Stimulated activated CD8-positive, alpha-beta memory T cell treated with anti-CD3 and anti-CD28 coated beads, Interleukin-7, amount 100 ng/mL, for 48 hours (primary cell): Measurements from ENCODE around the gene NEUROD2.

ENCODE experiments used
- DNase-seq, 2 donors: peaks; one replicate each; pipeline ENCODE4 v3.0.0-alpha.2; 2020; ENCODE audit warnings: low read depth in 1 of 2; ENCODE audit errors: extremely low read depth in 1 of 2

Gene NEUROD2

DNA sequence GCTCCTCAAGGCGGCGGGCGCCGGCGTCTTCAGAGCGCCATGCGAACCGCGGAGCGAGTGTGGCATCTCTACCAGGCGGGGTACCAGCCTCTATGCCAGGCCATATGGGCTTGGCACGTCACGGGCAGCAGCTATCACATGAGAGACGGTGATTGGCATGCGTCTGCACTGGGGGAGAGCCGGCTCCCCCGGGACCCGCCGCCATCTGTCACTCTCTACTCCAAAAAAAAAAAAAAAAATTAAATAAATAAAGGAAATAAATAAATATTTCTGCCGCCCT, at the start of gene NEUROD2:
NEUROD2 (minus strand) TSS at position 70 of the 280 bp plus-strand sequence. CDS start 1,321 bp downstream, outside the sequence.
- DNase-seq: no peak

DNA sequence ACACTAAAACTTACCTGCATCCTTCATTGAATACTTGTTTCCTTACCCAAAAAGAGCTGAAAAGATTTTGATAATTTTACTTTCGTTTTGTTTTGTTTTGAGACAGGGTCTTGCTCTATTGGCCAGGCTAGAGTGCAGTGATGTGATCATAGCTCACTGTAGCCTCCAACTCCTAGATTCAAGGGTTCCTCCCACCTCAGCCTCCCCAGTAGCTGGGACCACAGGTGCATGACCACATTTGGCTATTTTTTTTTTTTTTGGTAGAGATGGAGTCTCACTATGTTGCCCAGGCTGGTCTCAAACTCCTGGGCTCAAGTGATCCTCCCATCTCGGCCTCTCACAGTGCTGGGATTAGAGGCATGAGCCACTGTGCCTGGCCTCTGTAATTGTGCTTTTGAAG, 47.4 kb upstream of the NEUROD2 start:
- no peak for DNase-seq

DNA sequence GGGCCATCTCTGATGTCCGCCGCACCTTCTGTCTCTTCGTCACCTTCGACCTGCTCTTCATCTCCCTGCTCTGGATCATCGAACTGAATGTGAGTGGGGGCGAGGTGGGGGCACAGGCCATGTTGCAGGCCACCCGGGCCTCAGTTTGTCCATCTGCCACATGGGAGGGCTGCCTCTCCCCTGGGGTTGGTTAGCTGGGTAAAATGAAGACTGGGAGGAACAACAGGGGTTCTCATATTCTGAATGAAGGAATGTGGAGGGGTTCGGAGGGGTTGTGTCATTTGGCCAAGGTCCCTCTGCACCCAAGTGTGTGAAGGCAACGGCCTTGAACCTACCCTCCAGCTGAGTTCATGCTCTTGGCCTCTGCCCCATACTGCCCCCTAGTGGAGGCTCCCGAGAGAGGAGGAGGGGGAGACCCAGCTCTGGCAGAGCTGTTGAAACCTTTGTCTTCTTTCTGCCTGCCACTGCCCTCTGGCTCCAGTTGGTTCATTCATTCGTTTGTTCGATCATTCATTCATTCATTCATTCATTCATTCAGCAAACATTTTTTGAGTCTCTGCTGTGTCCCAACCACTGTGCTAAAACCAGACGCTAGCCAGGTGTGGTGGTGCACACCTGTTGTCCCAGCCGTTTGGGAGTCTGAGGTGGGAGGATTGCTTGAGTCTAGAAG, 46.1 kb upstream of the NEUROD2 start:
- DNase-seq: peak; percentile 36 to 67

DNA sequence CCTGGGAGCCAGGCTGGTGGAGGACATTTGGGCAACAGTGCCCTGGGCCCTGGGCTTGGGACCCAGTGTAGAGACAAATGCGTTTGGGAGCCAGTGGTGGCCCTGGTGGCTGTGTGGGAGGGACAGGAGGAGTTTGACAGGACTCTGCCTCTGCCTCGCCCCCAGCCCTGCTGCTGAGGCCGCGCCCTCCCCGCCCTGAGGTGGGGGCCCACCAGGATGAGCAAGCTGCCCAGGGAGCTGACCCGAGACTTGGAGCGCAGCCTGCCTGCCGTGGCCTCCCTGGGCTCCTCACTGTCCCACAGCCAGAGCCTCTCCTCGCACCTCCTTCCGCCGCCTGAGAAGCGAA, 45.6 kb upstream of the NEUROD2 start:
- DNase-seq: no peak

DNA sequence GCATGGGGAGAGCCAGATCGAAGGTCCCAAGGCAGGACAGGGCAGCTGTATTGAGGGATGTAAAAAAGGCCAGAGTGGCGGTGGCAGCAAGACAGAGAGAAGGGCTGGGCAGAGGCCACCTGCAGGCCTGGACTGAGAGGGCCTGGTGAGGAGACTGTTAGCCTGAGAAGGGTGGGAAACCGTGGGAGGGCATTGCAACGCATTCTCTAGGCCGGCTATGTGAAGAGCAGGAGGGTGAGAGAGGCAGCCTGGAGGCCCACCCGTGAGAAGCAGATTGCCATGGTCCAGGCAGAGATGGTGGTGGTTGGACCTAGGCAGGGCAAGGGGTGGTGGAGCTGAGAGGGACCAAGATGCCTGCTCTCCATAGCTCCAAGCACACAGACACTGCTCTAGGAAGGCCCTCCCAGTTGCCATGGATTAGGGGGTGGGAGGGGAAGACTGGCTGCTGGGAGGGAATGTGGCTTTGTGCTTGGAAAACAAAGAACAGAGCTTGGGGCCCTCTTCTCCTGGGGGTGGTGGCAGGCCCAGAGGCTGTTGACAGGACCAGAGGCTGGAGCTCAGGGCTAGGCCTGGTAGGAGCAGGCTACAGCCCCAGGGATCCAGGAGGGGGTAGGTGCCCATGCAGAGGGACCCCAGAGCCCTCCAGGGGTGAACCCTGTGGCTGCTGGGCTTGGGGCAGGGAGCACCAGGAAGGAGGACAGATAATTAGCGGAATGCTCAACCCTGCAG, 45.0 kb upstream of the NEUROD2 start:
- no peak for DNase-seq

DNA sequence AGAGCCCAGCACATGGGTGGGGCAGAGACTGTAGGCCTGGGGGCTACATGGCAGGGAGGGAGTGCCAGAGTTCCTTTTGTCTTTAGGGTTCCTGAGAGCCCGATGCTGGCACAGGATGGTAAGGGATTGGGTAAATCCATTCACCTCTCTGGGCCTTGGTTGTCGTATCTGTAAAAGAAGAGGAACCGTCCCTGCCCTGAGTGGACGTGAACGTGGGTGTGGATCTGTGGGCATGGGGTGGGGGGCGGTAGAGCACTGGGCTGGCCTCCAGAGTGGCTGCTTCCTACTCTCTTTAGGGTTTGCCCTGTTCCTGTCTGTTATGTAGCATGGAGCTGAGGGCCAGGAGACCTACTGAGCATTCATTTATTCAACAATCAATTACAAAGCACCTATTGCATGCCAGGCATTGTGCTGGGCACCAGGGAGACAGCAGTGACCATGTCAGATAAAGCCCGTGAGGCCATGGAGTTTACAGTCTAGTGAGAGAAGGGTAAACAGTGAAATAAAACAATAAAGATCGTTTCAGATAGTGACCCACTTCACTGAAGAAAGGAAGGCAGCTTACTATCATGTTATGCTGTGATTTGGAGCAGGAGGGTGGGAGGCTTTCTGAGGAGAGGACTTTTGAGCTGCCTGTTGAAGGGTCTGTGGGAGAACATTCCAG, 44.3 kb upstream of the NEUROD2 start:
- DNase-seq: no peak

DNA sequence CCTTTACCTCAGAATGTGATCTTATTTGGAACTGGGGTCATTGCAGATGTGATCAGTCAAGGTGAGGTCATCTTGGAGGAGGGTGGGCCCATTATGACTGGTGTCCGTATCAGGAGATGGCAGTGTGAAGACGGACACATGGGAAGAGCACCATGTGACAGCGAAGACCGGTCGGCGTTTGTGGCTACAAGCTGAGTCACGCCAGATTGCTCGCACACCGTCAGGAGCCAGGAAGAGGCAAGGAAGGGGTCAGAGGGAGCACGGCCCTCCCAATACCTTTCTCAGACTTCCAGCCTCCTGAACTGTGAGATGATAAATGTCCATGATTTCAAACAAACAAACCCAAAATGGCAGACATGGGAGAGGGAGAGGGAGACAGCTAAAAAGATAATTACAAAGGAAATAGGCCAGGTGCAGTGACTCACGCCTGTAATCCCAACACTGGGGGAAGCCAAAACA, 42.4 kb upstream of the NEUROD2 start:
- no peak for DNase-seq

DNA sequence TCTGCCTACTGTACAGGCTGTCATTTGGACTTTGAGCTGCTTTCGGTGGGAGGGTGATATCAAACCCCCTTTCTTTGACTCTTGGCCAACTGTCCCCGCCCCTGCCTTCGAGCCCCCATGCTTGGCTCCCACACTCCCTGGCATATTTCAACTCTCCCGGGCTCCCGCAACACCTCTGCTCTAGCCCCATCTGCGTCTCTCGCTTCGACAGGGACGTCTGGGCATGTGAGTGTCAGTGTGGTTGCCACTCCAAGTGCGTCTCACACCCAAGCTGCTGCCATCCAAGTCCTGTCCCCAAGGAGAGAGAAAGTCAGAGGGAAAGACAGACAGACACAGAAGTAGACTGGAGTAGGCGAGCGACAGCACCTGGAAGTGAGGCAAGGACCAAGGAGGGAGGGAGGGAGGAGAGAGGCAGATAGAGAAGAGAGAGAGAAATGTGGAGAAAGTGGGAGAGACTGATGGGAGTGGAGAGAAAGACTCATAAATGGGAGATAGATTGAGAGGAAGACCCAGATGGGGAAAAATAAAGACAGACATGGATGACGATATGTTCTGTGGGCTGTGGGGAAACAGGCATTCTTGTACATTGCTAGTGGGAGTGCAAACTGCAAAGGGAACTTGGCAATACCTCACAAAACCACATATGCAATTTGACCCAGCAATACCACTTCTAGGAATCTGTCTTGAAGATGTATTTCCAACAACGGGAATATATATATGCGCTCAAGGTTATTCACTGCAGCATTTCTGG, 41.1 kb upstream of the NEUROD2 start:
- no peak for DNase-seq

DNA sequence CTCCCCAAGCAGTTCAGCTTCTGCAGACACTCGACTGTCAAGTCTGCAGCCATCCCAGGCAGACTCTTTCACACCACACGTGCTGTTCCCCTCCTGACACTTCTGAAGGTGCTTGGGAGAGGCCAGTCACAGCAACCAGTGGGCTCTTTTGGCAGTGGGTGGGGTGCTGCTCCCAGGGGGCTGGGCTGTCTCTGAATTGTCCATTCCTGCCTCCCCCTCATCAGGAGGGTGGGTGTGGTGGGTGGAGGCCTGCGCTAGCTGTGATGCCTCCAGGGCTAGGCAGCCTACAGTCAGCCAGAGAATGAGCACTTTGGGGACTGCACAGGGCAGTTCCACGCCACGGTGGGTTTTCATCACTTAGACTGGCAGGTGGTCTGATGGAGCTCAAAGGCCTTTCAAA, 39.5 kb upstream of the NEUROD2 start:
- DNase-seq: no peak

DNA sequence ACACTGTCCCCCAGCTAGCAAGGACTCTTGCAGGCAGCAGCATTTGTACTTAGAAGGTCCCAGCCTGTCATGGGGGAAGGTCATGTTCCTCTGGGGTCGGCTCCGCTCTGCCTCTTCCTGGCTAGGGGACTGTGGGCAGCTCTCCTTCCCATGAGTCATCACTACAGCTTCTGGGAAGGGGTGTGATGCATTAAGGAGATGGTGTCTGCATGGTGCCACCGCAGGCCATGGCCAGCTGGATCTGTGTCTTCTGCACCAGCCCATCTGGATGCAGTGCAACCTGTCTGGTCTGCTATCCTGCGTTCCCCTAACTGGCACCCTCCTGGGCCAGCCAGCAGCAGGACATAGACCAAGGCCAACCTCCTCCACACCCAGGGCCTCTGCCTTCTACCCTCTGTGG, 35.6 kb upstream of the NEUROD2 start:
- no peak for DNase-seq

DNA sequence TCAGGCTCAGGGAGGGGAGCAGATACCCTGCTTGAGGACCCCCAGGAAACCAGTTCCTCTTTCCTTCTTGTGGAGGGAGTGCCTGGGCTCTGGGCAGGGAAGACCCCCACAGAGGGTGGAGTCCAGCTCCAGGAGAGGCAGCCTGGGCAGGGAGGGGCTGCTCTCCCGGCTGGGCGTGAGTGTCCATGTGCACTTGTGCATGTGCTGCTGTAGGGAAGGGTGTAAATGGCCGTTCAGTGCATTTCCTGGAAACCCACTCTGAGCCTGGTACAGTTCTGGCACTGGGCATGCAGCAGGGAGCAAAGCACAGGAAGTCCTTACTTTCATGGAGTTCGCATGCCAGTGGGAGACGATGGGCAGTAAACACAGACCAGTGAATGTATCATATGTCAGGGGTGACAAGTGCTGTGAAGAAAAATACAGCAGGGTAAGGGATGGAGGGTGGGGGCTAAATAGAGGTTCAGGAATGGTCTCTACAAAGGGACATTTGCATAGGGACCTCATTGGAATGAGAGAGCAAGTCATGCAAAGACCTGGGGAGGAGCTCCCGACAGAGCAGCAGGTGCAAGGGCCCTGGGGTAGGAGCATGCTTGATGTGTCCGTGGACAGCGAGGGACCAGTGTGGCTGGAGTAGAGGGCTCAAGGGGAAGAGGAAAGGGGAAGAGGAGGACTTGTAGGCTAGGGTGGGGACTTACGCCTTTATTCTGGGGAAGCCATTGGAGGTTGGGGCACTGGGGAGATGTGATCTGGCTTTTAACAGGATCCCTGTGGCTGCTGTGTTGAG, 34.8 kb upstream of the NEUROD2 start:
- no peak for DNase-seq

DNA sequence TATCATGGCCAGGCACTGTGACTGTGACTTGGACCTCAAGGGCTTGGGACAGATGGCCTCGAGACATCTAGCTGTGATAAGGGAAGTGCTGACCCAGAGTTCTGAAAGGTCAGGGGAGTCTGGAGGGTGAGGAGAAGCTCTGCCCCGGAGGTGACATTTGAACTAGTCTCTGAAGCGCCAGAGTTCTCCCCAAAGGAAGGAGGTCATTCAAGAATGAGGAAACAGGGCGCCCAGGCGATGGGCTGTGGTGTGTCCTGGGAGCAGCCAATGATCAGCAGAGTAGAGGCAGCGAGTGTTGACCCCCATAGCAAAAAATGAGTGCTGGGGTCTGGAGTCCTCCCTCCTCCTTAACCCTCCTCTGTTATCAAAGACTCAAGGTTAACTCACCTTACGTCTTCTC, 34.2 kb upstream of the NEUROD2 start:
- DNase-seq: no peak

DNA sequence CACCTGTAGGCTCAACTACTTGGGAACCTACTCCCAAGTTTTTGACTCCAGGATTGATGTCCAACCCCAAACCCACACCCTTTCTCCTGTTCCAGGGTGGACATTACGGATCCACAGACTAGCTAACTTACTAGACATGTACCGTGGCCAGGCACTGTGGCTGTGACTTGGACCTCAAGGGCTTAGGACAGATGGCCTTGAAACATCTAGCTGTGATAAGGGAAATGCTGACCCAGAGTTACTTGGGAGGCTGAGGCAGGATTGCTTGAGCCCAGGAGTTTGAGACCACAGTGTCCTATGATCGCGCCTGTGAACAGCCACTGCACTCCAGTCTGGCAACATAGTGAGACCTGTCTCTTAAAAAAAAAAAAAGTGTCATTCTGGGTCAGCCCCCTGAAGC, 33.4 kb upstream of the NEUROD2 start:
- DNase-seq: no peak

DNA sequence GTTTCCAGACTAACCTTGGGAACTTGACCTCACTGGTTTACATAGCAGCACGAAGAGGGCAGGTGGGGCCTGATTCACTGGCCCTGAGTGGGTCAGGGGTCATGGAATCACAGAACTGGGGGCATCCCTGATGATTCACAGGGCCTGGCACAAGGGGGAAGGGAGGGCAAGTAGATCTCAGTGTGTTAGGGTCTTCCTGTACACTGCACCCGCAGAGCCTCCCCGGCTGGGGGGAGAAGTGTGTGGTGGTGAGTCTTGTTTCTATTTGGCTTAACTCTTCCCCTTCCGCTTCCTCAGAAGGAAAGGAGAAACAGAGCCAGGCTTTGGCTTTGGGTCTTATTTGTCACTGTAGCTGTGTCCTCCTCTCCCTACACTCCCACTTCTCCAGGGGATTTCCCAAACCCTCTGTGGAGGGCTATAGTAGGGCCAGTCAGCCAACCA, 32.9 kb upstream of the NEUROD2 start:
- no peak for DNase-seq

DNA sequence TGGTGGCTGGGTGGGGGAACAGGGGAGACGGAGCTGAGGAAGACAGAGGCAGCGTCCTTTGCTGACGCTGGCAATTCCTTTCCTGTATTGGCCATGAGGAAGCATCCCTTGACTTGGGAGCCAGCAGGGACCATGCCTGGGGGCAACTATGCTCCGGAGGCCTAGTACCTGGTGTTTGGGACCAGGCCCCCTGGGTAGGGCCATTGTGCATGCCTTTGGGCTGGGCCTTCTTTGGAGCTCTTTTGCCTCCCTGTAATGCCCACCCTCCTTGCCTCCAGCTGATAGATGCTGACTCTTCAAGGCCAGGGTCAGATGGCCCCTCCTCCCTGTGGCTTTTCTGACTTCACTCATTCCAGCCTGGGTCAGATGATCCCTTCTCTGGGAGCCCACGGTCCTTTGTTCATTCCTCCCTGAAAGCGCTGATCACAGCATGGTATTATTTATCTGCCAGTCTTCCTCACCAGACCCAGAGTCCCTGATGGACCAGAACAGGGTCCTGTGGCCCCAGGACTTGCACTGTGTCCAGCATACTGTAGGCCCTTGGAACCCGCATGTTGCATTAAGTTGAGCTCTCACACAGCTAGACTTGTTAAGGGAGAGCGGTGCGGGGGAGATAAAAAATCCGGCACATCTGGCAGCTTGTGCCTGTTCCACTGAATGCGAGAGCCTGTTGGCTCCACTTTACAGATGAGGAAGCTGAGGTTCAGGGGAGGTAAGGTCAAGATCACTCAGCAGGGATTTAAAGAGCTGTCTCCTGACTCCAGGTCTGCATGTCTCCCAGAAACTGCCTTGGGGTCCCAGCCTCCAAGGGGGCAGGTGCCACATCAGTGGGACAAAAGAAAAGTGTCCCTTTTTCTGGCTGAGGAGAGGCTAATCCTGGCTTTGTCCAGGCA, 32.1 kb upstream of the NEUROD2 start:
- no peak for DNase-seq

DNA sequence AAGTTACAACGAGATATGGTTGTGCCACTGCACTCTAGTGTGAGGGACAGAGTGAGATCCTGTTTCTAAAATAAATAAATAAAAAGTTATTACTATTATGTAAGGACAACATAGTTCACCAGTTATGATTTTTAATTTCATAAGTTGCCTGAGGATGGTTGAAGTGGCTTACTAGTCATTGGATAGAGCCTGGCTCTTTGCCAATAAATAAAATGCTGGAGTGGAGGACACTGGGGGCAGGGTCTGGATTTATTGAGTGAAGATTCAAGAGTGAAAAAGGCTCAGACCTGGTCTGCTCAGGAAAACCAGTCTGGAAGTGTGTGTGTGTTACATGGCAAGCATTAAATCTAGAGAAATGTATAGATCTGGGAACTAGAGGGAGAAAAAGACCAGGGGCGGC, 31.3 kb upstream of the NEUROD2 start:
- no peak for DNase-seq

DNA sequence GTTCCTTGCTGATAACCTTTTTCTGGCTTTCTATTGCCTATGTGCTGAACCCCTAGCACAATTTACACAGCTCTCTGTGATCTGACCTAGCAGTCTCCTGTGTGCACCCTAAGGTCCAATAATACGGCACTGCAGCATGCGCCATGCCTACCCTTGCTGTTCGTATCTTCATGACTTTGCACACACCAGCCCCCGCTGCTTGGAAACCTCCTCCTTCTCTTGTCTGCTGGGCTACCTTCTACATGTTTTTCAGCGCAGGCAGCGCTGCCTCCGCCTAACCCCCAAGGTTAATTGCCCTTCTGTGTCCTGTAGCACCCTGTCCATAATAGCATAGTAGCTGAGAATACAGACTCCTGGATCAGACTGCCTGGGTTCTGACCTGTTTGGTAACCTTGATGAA, 30.6 kb upstream of the NEUROD2 start:
- DNase-seq: no peak

DNA sequence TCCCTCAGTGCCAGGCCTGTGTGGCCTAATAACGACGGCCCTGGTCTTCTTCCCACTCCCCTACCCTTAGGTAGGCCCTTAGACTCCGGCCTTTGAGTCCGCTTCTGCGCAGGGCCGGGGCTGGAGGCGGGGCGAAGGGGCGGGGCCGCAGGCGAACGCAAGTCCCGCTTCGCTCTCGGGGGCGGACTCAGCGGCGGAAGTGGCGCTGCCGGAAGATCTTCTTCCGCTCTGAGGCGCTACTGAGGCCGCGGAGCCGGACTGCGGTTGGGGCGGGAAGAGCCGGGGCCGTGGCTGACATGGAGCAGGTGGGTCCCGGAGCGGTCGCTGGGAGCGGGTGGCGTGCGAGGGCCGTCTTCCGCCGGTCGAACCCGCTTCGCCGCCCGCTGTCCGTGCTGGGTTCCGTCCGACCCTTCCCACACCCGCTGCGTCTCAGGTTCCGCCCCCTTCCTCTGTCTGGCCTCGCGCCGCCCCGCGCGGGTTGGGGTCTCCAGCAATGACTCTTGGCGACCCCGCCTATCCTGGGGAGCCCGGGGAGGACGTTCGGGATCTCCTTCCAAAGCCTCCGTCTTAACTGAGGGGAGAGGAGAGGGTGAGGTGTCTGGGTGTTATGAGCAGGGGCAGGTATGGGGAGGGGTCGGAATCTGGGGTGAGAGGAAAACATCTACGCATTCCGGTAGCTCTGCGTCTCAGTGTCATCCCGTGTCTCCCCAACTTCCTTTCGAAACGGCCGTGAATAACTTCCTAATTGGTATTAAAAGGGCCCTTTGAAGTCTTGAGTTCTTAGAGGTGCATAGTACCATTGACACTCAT, 29.4 kb upstream of the NEUROD2 start, which contains the start of gene STARD3:
STARD3 (plus strand) TSS at position 218 of the 810 bp plus-strand sequence. CDS start 16,388 bp downstream, outside the sequence.
- peak; percentile 81 to 89 for DNase-seq

DNA sequence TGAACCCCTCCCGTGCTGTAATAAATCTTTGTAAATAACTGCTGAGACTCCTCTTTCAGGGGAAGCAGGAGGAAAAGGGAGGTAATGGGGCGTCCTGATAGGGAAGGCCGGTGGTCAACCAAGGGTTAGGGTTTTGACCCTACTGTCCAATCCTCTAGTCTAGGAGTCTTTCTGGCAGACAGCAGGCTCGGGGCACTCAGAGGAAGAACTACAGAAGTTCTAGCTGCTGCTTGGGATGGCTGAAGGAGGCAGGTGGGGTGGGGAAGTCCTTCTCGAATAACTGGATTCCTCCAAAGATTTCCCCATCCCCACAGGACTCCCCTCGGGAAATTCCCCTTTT, 28.8 kb upstream of the NEUROD2 start:
- DNase-seq: no peak
